ENCODE data around the gene PHF19.

Gene PHF19

DNA sequence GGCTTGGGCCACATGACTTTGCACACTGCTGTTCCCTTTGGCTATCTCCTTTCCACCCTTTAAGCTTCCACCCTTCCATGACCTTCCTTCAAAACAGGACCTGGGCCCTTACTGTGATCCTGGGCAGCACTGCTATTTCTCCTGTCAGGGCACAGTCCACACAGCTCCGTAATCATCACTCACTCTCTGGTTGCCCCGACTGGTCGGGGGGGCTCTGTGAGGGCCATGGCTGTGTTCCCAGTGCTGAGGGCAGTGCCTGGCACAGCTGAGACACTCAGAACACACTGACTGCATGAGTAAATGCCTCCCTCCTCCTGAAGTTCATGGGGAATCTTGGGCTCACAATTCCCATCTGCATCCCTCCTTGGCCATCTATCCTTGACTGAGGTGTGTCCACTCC lies 37.4 kb upstream of the PHF19 start:
- Histone ChIP-seq H3K9me3 (ENCODE audit: insufficient read depth, low read length) (no peaks in the 10 kb centered on the region), H3K4me2 (ENCODE audit: low read depth, low read length, poor library complexity, severe bottlenecking) (no peak overlapping the region), H3K79me2 (ENCODE audit: insufficient read depth, low read length) (no peaks in the 10 kb centered on the region), H3F3A (ENCODE audit: insufficient read depth) (no peaks in the 10 kb centered on the region), H4K20me1 (ENCODE audit: low read depth, low read length) (no peaks in the 10 kb centered on the region), H3K27me3 (ENCODE audit: low read length) (no peaks in the 10 kb centered on the region), H3K36me3 (ENCODE audit: low read length) (no peaks in the 10 kb centered on the region), H3K9ac (ENCODE audit: low read length) (no peak overlapping the region), H3K9me2 (replicated peaks; ENCODE audit: insufficient read depth, low read length) (no peaks in the 10 kb centered on the region), H3K4me3 (ENCODE audit: insufficient read depth, low read length, poor library complexity, severe bottlenecking) (no peak overlapping the region), H3K27ac (ENCODE audit: low read depth, low read length) (no peak overlapping the region), H2AFZ (ENCODE audit: low read depth, low read length, severe bottlenecking) (no peak overlapping the region)
- TF ChIP-seq, protein P1, sequence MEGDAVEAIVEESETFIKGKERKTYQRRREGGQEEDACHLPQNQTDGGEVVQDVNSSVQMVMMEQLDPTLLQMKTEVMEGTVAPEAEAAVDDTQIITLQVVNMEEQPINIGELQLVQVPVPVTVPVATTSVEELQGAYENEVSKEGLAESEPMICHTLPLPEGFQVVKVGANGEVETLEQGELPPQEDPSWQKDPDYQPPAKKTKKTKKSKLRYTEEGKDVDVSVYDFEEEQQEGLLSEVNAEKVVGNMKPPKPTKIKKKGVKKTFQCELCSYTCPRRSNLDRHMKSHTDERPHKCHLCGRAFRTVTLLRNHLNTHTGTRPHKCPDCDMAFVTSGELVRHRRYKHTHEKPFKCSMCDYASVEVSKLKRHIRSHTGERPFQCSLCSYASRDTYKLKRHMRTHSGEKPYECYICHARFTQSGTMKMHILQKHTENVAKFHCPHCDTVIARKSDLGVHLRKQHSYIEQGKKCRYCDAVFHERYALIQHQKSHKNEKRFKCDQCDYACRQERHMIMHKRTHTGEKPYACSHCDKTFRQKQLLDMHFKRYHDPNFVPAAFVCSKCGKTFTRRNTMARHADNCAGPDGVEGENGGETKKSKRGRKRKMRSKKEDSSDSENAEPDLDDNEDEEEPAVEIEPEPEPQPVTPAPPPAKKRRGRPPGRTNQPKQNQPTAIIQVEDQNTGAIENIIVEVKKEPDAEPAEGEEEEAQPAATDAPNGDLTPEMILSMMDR (IDR thresholded peaks at IDR 0.05; ENCODE audit: insufficient read depth, low read length, poor library complexity, severe bottlenecking): no peak
- no peak for TF ChIP-seq EZH2phosphoT487 (conservative IDR thresholded peaks at IDR 0.05; ENCODE audit: low read length)

DNA sequence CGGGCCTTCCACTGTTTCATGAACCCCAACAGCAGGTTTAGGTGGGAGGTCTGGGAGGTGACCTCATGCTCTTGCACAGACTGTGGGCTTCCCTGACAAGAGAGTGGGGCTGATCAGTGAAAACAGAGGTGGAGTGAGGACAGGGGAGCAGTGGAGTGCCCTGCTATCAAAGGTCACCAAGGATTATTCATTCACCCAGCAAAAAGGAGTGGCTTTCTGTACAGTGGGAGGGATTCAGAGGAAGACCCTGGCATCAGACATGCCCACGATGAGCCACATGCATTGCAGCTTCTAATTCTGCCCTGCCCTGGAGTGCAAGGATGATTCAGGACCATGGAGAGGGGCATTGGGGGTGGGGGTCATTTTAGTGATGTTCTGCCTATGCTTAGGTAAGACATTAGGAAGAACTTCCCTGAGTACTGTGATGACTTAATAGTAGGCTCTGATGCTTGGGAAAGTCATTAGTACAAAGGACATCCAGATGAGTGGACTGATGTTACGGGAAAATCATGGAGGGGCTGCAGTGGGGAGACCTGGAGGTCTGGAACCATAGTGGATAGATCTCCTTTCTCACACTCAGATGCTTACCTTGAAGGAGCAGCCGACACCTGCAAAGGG lies 36.8 kb upstream of the PHF19 start:
- Histone ChIP-seq H2AFZ (ENCODE audit: low read depth, low read length, severe bottlenecking) (no peak overlapping the region), H3F3A (ENCODE audit: insufficient read depth) (no peaks in the 10 kb centered on the region), H4K20me1 (ENCODE audit: low read depth, low read length) (no peaks in the 10 kb centered on the region), H3K27ac (ENCODE audit: low read depth, low read length) (no peak overlapping the region), H3K9me3 (ENCODE audit: insufficient read depth, low read length) (no peaks in the 10 kb centered on the region), H3K4me3 (ENCODE audit: insufficient read depth, low read length, poor library complexity, severe bottlenecking) (no peak overlapping the region), H3K79me2 (ENCODE audit: insufficient read depth, low read length) (no peaks in the 10 kb centered on the region), H3K9me2 (replicated peaks; ENCODE audit: insufficient read depth, low read length) (no peaks in the 10 kb centered on the region), H3K9ac (ENCODE audit: low read length) (no peak overlapping the region), H3K36me3 (ENCODE audit: low read length) (no peaks in the 10 kb centered on the region), H3K27me3 (ENCODE audit: low read length) (no peaks in the 10 kb centered on the region), H3K4me2 (ENCODE audit: low read depth, low read length, poor library complexity, severe bottlenecking) (no peak overlapping the region)
- TF ChIP-seq, protein P1 (IDR thresholded peaks at IDR 0.05; ENCODE audit: insufficient read depth, low read length, poor library complexity, severe bottlenecking): no peak
- TF ChIP-seq EZH2phosphoT487 (conservative IDR thresholded peaks at IDR 0.05; ENCODE audit: low read length): no peak

DNA sequence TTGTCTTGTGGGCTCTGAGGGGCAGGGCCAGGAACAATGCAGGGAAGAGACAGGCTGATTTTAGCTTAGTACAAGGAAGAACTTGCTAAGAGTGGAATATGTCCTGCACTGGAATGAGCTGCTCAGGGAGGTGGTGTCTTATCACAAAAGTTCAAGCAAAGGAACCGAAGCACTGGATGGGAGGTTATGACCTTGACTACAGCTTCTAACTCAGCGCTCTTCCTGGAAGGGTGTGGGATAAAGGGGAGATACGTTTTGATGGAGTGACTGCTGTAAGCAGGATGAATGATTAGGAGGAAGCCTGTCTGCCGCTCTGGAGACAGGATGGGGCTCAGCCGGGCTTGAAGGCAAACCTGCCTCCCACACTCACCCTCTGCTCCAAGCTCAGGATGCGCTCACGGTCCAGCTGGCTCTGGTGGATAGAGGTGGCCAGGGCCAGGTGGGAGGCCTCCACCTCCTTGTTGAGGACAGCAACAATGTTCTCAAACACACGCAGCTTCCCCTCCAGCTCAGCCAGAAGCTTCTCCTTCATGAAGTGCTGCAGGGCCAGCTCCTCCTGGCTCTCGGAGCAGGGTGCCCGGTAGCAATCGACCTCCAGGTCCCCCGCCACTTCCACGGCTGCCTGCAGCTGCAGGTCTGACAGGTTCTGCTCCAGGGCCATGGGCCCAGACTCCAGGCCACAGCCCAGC lies 36.1 kb upstream of the PHF19 start:
- Histone ChIP-seq H3K79me2 (ENCODE audit: insufficient read depth, low read length) (no peaks in the 10 kb centered on the region), H3K9me3 (ENCODE audit: insufficient read depth, low read length) (no peaks in the 10 kb centered on the region), H3K27me3 (ENCODE audit: low read length) (no peaks in the 10 kb centered on the region), H3K4me2 (ENCODE audit: low read depth, low read length, poor library complexity, severe bottlenecking) (no peak overlapping the region), H3K9ac (ENCODE audit: low read length) (no peak overlapping the region), H3K27ac (ENCODE audit: low read depth, low read length) (no peak overlapping the region), H2AFZ (ENCODE audit: low read depth, low read length, severe bottlenecking) (no peak overlapping the region), H3F3A (ENCODE audit: insufficient read depth) (no peaks in the 10 kb centered on the region), H3K36me3 (ENCODE audit: low read length) (no peaks in the 10 kb centered on the region), H4K20me1 (ENCODE audit: low read depth, low read length) (no peaks in the 10 kb centered on the region), H3K4me3 (ENCODE audit: insufficient read depth, low read length, poor library complexity, severe bottlenecking) (no peak overlapping the region), H3K9me2 (replicated peaks; ENCODE audit: insufficient read depth, low read length) (no peaks in the 10 kb centered on the region)
- TF ChIP-seq, protein P1 (IDR thresholded peaks at IDR 0.05; ENCODE audit: insufficient read depth, low read length, poor library complexity, severe bottlenecking): no peak
- no peak for TF ChIP-seq EZH2phosphoT487 (conservative IDR thresholded peaks at IDR 0.05; ENCODE audit: low read length)

Measured in SU-DHL-6 (cell line).